K562 (cell line): ENCODE data around the gene ZNF865. TPM values are rescaled to one million over a fixed set of nuclear protein-coding genes. Genes with fewer than 3 reads are reported as not detected.

ENCODE experiments used
- ATAC-seq: fragments of 200-7000 bp; cut with Tn5 transposase; 3 replicates; pipeline ENCODE4 v1.9.1; 2020; ENCODE audit warnings: moderate library complexity
- BruUV-seq: library from RNA; stranded (reverse); fragments of 400-500 nt; replicated peaks from 2 replicates; lab custom pipeline; 2021; lab: Mats Ljungman, UMichigan
- CTCF ChIA-PET: fragments of 300-600 bp; formaldehyde crosslinking; extraction: SDS; loops from one replicate; lab custom pipeline; 2021; ENCODE audit warnings: low intra/inter-chr PET ratio; lab: Yijun Ruan, JAX
- POLR2A ChIA-PET: fragments of 300-600, 350-650 bp; sonication (Branson Sonifier 250); formaldehyde crosslinking; extraction: SDS; loops from one replicate; lab custom pipeline; 2021; ENCODE audit warnings: antibody characterized with exemption, inconsistent platforms; lab: Yijun Ruan, JAX
- DNase-seq, 4 experiments: peaks; one replicate each; pipeline versions ENCODE4 v3.0.0 to v3.0.0-alpha.2; 2011 to 2018; ENCODE audit warnings: low spot score in 3 of 4, mixed read lengths in 3 of 4; ENCODE audit errors: extremely low read depth in 1 of 4
- FAIRE-seq: peaks from 2 replicates; lab custom pipeline; 2011; peaks lifted over from hg19 to GRCh38; lab: Jason Lieb, UNC
- H2AFZ ChIP-seq: 2 replicates; pipeline ENCODE4 v1.6.0; 2011; ENCODE audit warnings: low read depth, low read length, control low read depth, inconsistent platforms
- H3K27ac ChIP-seq: fragments of 200-600 bp; 3 replicates; pipeline ENCODE4 v1.8.0; 2011; ENCODE audit warnings: low read depth, mild to moderate bottlenecking, control low read depth, inconsistent platforms, low read length, moderate library complexity, mixed read lengths; ENCODE audit errors: extremely low read depth
- H3K27me3 ChIP-seq, 2 experiments: fragments of 300-600 bp in 1 of 2; 2 replicates in 1 of 2; 3 replicates in 1 of 2; pipeline versions ENCODE4 v1.6.0 to v1.8.0; 2011; ENCODE audit warnings: inconsistent platforms in 2 of 2, low read length in 2 of 2, mild to moderate bottlenecking in 1 of 2, mixed read lengths in 1 of 2, moderate library complexity in 1 of 2; ENCODE audit not compliant: control insufficient read depth in 2 of 2, insufficient read depth in 2 of 2
- H3K36me3 ChIP-seq: fragments of 300-600 bp; 3 replicates; pipeline ENCODE4 v1.8.0; 2011; ENCODE audit warnings: mild to moderate bottlenecking, low read length, inconsistent platforms; ENCODE audit not compliant: control insufficient read depth, insufficient read depth
- H3K4me1 ChIP-seq, 2 experiments: fragments of 200-600 bp in 1 of 2; replicated peaks in 1 of 2; 2 replicates in 1 of 2; 3 replicates in 1 of 2; pipeline versions ENCODE4 v1.5.1 to v1.8.0; 2011; ENCODE audit warnings: inconsistent platforms in 2 of 2, low read length in 2 of 2, mild to moderate bottlenecking in 1 of 2, mixed read lengths in 1 of 2, moderate library complexity in 1 of 2; ENCODE audit not compliant: control insufficient read depth in 2 of 2, insufficient read depth in 2 of 2
- H3K4me2 ChIP-seq: 2 replicates; pipeline ENCODE4 v1.6.1; 2011; ENCODE audit warnings: low read length, control low read depth, inconsistent platforms, mixed read lengths; ENCODE audit not compliant: insufficient read depth
- H3K4me3 ChIP-seq: fragments of 200-600 bp; sonication (generic), shearing (Covaris generic); 2 replicates; pipeline ENCODE4 v1.5.1; 2016; ENCODE audit warnings: control low read depth, inconsistent platforms
- H3K79me2 ChIP-seq: fragments of 200-600 bp; 3 replicates; pipeline ENCODE4 v1.8.0; 2011; ENCODE audit warnings: low read length, inconsistent platforms; ENCODE audit not compliant: control insufficient read depth, insufficient read depth
- H3K9ac ChIP-seq, 2 experiments: 2 replicates each; pipeline versions ENCODE4 v1.6.0 to v1.6.1; 2011; ENCODE audit warnings: low read depth in 2 of 2, low read length in 2 of 2, control low read depth in 1 of 2, inconsistent platforms in 1 of 2, mild to moderate bottlenecking in 1 of 2, mixed read lengths in 1 of 2; ENCODE audit not compliant: insufficient read depth in 1 of 2
- H3K9me1 ChIP-seq: one replicate; pipeline ENCODE4 v1.6.0; 2011; ENCODE audit warnings: inconsistent platforms, mild to moderate bottlenecking, low read length, moderate library complexity; ENCODE audit not compliant: control insufficient read depth, insufficient read depth
- H3K9me3 ChIP-seq: replicated peaks from 2 replicates; pipeline ENCODE4 v1.5.1; 2011; ENCODE audit warnings: low read depth, low read length, inconsistent platforms; ENCODE audit not compliant: control insufficient read depth, insufficient read depth
- H4K20me1 ChIP-seq: replicated peaks from 2 replicates; pipeline ENCODE4 v1.6.1; 2011; ENCODE audit warnings: low read length, inconsistent platforms, mixed read lengths; ENCODE audit not compliant: control insufficient read depth, insufficient read depth
- ARHGAP35 ChIP-seq: fragments of 450-650 bp; IDR thresholded peaks from 2 replicates; pipeline ENCODE4 v1.6.1; 2018; ENCODE audit not compliant: partially characterized antibody
- DPF2 ChIP-seq: fragments of 450-650 bp; IDR thresholded peaks from 2 replicates; pipeline ENCODE4 v1.6.1; 2016
- PHB2 ChIP-seq: fragments of 450-650 bp; IDR thresholded peaks from 2 replicates; pipeline ENCODE4 v1.6.1; 2017; ENCODE audit warnings: low read depth
- SMAD3 ChIP-seq: fragments of 450-650 bp; formaldehyde crosslinking; conservative IDR thresholded peaks from 2 replicates; pipeline ENCODE4 v1.4.0; 2020; ENCODE audit warnings: mild to moderate bottlenecking
- U2AF2 ChIP-seq: fragments of 200-400 bp; formaldehyde crosslinking; optimal IDR thresholded peaks from 2 replicates; pipeline ENCODE3; 2017; ENCODE audit warnings: low read depth, mild to moderate bottlenecking, low read length
- WGBS: fragments of 100-300 bp; shearing (Covaris generic); methylation state at CpG from one replicate; pipeline ENCODE4 v1.1.6; 2016; ENCODE audit warnings: low coverage, mixed read lengths; ENCODE audit not compliant: insufficient coverage; ENCODE audit errors: missing lambda C conversion rate; 5-methylcytosine and 5-hydroxymethylcytosine counted together
- in situ Hi-C: fragments of 300-500 bp; cut with MboI; formaldehyde crosslinking; loops from 4 replicates; pipeline ENCODE4 v1.15.0; 2018; ENCODE audit warnings: inconsistent platforms, mixed read lengths
- intact Hi-C: fragments of 100-400 bp; cut with micrococcal nuclease; formaldehyde crosslinking; loops from 2 replicates; pipeline ENCODE4 v1.14.2; 2022
- polyA plus RNA-seq, 8 experiments: library from polyadenylated mRNA; depleted of rRNA in 4 of 8; stranded (reverse) in 5 of 8; unstranded in 3 of 8; fragments of >200 nt; fragmentation: Nextera tagmentation in 2 of 8; fragmentation: Illumina TruSeq in 1 of 8; extraction: Ambion mirVana in 2 of 8; extraction: Trizol in 1 of 8; gene quantifications; 2 replicates each; pipeline versions ENCODE4 v1.2.1 to v1.2.3, GENCODE V29; 2011 to 2014; ENCODE audit warnings: inconsistent platforms in 1 of 8, missing spikeins in 1 of 8
- total RNA-seq, 7 experiments: library from RNA; depleted of rRNA in 6 of 7; stranded (reverse); fragments of >200 nt in 6 of 7; fragmentation: Illumina TruSeq in 2 of 7; extraction: Trizol in 2 of 7; gene quantifications; 2 replicates each; pipeline versions ENCODE4 v1.2.1 to v1.2.3, GENCODE V29; 2011 to 2021; ENCODE audit warnings: low replicate concordance in 1 of 7
- TF ChIP-seq, protein P1 (sequence below): fragments of 450-650 bp; IDR thresholded peaks from 2 replicates; pipeline ENCODE4 v1.6.1; 2016; ENCODE audit warnings: antibody characterized with exemption
- TF ChIP-seq, protein P2 (sequence below): fragments of 450-650 bp; IDR thresholded peaks from 2 replicates; pipeline ENCODE4 v1.6.1; 2018; ENCODE audit warnings: mild to moderate bottlenecking, low read depth; ENCODE audit not compliant: partially characterized antibody
- TF ChIP-seq, protein P3 (sequence below): fragments of 250-450 bp; sonication (Bioruptor Pico); IDR thresholded peaks from 2 replicates; pipeline ENCODE4 v1.8.0; 2022; ENCODE audit warnings: moderate library complexity, mild to moderate bottlenecking, inconsistent platforms

The ZNF865 gene
- total and polyA plus RNA-seq, 9 of the 15 experiments (the other 6 are each of a cell fraction or from before 2014, with no cell fraction given): 0.40 to 18.8 (median 1.6) TPM; not detected in 2

DNA sequence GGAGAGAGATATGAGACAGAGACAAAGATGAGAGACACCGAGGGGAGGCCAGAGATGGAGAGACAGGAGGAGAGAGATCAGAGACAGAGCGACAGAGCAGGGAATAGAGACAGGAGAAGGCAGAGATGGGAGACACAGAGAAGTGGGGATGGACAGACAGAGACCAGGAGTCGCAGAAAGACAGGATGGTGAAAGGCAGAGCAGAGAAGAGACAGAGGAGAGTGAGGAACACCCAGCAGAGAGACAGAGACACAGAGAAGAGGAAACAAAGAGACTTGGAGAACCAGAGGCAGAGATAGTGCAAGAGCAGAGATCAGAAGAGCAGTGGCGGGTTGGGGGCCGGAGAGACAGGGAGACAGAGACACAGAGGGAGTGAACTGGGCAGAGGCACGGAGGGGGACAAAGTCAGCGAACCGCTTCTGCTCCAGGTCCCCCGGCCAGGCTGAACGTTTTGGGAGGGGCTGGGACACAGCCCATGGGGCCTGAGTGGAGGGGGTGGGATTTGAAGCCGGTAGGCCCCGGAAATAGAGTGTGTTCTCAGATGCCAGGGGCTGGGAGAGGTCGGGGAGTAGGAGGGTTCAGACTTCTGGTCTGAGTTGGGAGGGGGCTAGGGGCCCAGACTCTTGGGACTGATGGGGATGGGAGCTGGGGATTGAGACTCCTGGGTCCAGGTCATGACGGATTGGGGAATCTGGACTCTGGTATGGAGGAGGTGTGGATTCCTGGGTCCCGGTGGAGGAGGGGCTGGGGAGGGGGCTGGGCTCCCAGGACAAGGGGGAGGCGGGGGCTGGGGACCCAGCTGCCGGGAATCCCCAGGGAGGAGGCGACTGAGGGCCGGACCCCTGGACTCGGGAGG lies 25.5 kb upstream of the ZNF865 start:
- no peaks in the 10 kb centered on the region for H3K9me3 ChIP-seq
- peaks cover 7 to 9% of the 10 kb centered on the region in 2 experiments; a peak in 4 of 5 replicates for H3K27me3 ChIP-seq
- H3K79me2 ChIP-seq: peaks cover 12% of the 10 kb centered on the region
- H4K20me1 ChIP-seq: no peaks in the 10 kb centered on the region
- H3K4me1 ChIP-seq: peaks cover 9 to 25% of the 10 kb centered on the region in 2 experiments; a peak in 3 of 5 replicates
- H3K9ac ChIP-seq: peak overlapping the region; percentile 77 to 95
- BruUV-seq: no TSS peak
- in situ Hi-C loops (no loop called here), intact Hi-C loops (no loop called here)
- ATAC-seq (peak; percentile 60), DNase-seq (peak; percentile 43 to 53 (median 50)), FAIRE-seq (peak; percentile 61)
- WGBS: 15% methylated on average over 13 of the region's 20 CpGs
- peak overlapping the region; percentile 87 for H2AFZ ChIP-seq
- peak overlapping the region; percentile 85 for H3K4me3 ChIP-seq
- H3K36me3 ChIP-seq: peaks cover 12% of the 10 kb centered on the region; the same call in 2 of the 3 replicates
- no peaks in the 10 kb centered on the region for H3K9me1 ChIP-seq
- H3K4me2 ChIP-seq: peak overlapping the region; percentile 83
- ChIA-PET CTCF (no interaction called here), POLR2A (interaction anchor here (0.6 kb wide), 1 partner anchor 28 kb away, joined by 3 read pairs; no protein-coding TSS in a partner anchor)
- H3K27ac ChIP-seq: peak overlapping the region; percentile 76
- no peak for TF ChIP-seq U2AF2
- no peak for TF ChIP-seq SMAD3 (CRISPR knock-in tag)
- peak; percentile 28; the same call in 1 of the 2 replicates for TF ChIP-seq DPF2
- TF ChIP-seq, protein P1, sequence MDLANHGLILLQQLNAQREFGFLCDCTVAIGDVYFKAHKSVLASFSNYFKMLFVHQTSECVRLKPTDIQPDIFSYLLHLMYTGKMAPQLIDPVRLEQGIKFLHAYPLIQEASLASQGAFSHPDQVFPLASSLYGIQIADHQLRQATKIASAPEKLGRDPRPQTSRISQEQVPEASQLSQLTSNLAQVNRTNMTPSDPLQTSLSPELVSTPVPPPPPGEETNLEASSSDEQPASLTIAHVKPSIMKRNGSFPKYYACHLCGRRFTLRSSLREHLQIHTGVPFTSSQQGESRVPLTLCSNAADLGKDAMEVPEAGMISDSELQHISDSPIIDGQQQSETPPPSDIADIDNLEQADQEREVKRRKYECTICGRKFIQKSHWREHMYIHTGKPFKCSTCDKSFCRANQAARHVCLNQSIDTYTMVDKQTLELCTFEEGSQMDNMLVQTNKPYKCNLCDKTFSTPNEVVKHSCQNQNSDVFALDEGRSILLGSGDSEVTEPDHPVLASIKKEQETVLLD: 0 out of 2 replicates have a peak, but pooled peaks have one; percentile 33
- TF ChIP-seq, protein P2, sequence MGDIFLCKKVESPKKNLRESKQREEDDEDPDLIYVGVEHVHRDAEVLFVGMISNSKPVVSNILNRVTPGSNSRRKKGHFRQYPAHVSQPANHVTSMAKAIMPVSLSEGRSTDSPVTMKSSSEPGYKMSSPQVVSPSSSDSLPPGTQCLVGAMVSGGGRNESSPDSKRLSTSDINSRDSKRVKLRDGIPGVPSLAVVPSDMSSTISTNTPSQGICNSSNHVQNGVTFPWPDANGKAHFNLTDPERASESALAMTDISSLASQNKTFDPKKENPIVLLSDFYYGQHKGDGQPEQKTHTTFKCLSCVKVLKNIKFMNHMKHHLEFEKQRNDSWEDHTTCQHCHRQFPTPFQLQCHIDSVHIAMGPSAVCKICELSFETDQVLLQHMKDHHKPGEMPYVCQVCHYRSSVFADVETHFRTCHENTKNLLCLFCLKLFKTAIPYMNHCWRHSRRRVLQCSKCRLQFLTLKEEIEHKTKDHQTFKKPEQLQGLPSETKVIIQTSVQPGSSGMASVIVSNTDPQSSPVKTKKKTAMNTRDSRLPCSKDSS: peak; percentile 26
- TF ChIP-seq PHB2: 0 out of 2 replicates have a peak, but pooled peaks have one; percentile 14
- TF ChIP-seq, protein P3, sequence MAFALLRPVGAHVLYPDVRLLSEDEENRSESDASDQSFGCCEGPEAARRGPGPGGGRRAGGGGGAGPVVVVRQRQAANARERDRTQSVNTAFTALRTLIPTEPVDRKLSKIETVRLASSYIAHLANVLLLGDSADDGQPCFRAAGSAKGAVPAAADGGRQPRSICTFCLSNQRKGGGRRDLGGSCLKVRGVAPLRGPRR (CRISPR knock-in tag): no peak
- peak; percentile 69 for TF ChIP-seq ARHGAP35
